Activated naive CD4-positive, alpha-beta T cell treated with anti-CD3 and anti-CD28 coated beads for 36 hours (primary cell): Measurements from ENCODE around the gene PRMT5. TPM values are rescaled to one million over a fixed set of nuclear protein-coding genes. Genes with fewer than 3 reads are reported as not detected.

ENCODE experiments used
- CTCF ChIA-PET: fragments of 350-600 bp; sonication (Branson Sonifier 250); formaldehyde crosslinking; loops from one replicate; lab custom pipeline; 2021; ENCODE audit warnings: antibody characterized with exemption; lab: Charles Lee
- DNase-seq: peaks from one replicate; pipeline ENCODE4 v3.0.0-alpha.2; 2020
- H3K27ac Mint-ChIP-seq: one replicate; pipeline ENCODE4 v1.8.0; 2021; ENCODE audit warnings: mild to moderate bottlenecking, mixed read lengths
- H3K27me3 Mint-ChIP-seq: one replicate; pipeline ENCODE4 v1.8.0; 2021; ENCODE audit warnings: low read depth, mixed read lengths
- H3K36me3 Mint-ChIP-seq: one replicate; pipeline ENCODE4 v1.8.0; 2021; ENCODE audit warnings: low read depth, mixed read lengths
- H3K4me1 Mint-ChIP-seq: one replicate; pipeline ENCODE4 v1.8.0; 2021; ENCODE audit warnings: low read depth, mixed read lengths
- H3K4me3 Mint-ChIP-seq: one replicate; pipeline ENCODE4 v1.8.0; 2021; ENCODE audit warnings: mild to moderate bottlenecking, moderate library complexity, mixed read lengths
- H3K9me3 Mint-ChIP-seq: one replicate; pipeline ENCODE4 v1.8.0; 2021; ENCODE audit warnings: mixed read lengths
- intact Hi-C: fragments of 100-400 bp; cut with micrococcal nuclease; formaldehyde crosslinking; loops from one replicate; pipeline ENCODE4 v1.15.1; 2023
- total RNA-seq, 2 experiments: library from RNA; stranded (reverse); gene quantifications; one replicate each; pipeline ENCODE4 v1.2.3, GENCODE V29; 2021

The PRMT5 gene
- 10 to 100 TPM; 81.0 to 92.8 TPM for total RNA-seq

GRCh38 chr14:22929104-22929960 lies at the start of gene PRMT5:
PRMT5 (minus strand) TSS chr14:22929376; CDS start chr14:22929361, 15 bp downstream.
- peak; percentile 99 for DNase-seq
- CTCF ChIA-PET: interaction anchor here (0.5 to 4.8 kb wide), 33 partner anchors 10 to 1593 kb away, joined by 3 to 40 read pairs (median 5); partner anchors contain the start of genes AJUBA, CDH24, HAUS4 and LRP10
- H3K36me3 Mint-ChIP-seq: peaks cover 33% of the 10 kb centered on the region
- intact Hi-C loops: loop anchor here (1.0 kb wide), 11 partner anchors 10 to 372 kb away; partner anchors contain the start of genes ACIN1, C14orf119, DAD1 and HAUS4
- H3K4me3 Mint-ChIP-seq: no peak within 1 kb of the TSS
- H3K9me3 Mint-ChIP-seq: no peaks in the 10 kb centered on the region
- H3K27ac Mint-ChIP-seq: no peak within 1 kb of the TSS
- no peaks in the 10 kb centered on the region for H3K27me3 Mint-ChIP-seq
- H3K4me1 Mint-ChIP-seq: peaks cover 34% of the 10 kb centered on the region

GRCh38 chr14:22978487-22978837 lies 49.3 kb upstream of the PRMT5 start:
- Mint-ChIP-seq H3K27me3 (no peaks in the 10 kb centered on the region), H3K4me3 (no peak overlapping the region), H3K4me1 (no peaks in the 10 kb centered on the region), H3K9me3 (no peaks in the 10 kb centered on the region), H3K27ac (no peak overlapping the region), H3K36me3 (no peaks in the 10 kb centered on the region)
- DNase-seq: no peak
- CTCF ChIA-PET: interaction anchor here (8.2 to 11.3 kb wide), 2 partner anchors 6 to 80 kb away, joined by 128 to 206 read pairs; partner anchors contain the start of genes AJUBA and CDH24
- intact Hi-C loops: no loop called here

GRCh38 chr14:22977684-22978486 lies 48.7 kb upstream of the PRMT5 start:
- CTCF ChIA-PET: interaction anchor here (0.7 to 11.3 kb wide), 8 partner anchors 7 to 117 kb away, joined by 3 to 206 read pairs (median 5); partner anchors contain the start of genes ACIN1, AJUBA, C14orf119 and CDH24
- no peaks in the 10 kb centered on the region for H3K36me3 Mint-ChIP-seq
- no peak for DNase-seq
- no peaks in the 10 kb centered on the region for H3K27me3 Mint-ChIP-seq
- no peak overlapping the region for H3K4me3 Mint-ChIP-seq
- H3K27ac Mint-ChIP-seq: no peak overlapping the region
- no peaks in the 10 kb centered on the region for H3K9me3 Mint-ChIP-seq
- no peaks in the 10 kb centered on the region for H3K4me1 Mint-ChIP-seq
- intact Hi-C loops: no loop called here

DNA sequence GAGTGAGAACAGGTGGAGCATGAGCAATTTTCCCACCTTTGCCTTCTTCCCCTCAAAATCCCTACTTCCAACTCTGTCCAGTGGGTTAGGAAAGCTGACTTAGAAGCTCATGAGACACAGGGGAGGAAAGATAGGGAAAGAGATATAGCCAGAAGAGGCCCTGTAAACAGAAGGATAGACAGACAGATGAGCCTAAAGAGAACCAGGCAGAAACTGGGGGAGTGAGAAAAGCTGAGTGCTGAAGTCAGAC lies 48.2 kb upstream of the PRMT5 start:
- CTCF ChIA-PET: interaction anchor here (0.6 to 11.3 kb wide), 9 partner anchors 7 to 118 kb away, joined by 3 to 206 read pairs (median 3); partner anchors contain the start of genes ACIN1, AJUBA, C14orf119 and CDH24
- Mint-ChIP-seq H3K4me1 (no peaks in the 10 kb centered on the region), H3K27ac (no peak overlapping the region), H3K4me3 (no peak overlapping the region), H3K27me3 (no peaks in the 10 kb centered on the region), H3K9me3 (no peaks in the 10 kb centered on the region), H3K36me3 (no peaks in the 10 kb centered on the region)
- intact Hi-C loops: no loop called here
- no peak for DNase-seq

GRCh38 chr14:22976620-22977433 lies 47.7 kb upstream of the PRMT5 start:
- Mint-ChIP-seq H3K9me3 (no peaks in the 10 kb centered on the region), H3K4me1 (no peaks in the 10 kb centered on the region), H3K27ac (no peak overlapping the region), H3K36me3 (no peaks in the 10 kb centered on the region), H3K4me3 (no peak overlapping the region), H3K27me3 (no peaks in the 10 kb centered on the region)
- DNase-seq: no peak
- intact Hi-C loops: no loop called here
- CTCF ChIA-PET: interaction anchor here (0.6 to 11.3 kb wide), 11 partner anchors 8 to 118 kb away, joined by 3 to 206 read pairs (median 3); partner anchors contain the start of genes ACIN1, AJUBA, C14orf119 and CDH24

DNA sequence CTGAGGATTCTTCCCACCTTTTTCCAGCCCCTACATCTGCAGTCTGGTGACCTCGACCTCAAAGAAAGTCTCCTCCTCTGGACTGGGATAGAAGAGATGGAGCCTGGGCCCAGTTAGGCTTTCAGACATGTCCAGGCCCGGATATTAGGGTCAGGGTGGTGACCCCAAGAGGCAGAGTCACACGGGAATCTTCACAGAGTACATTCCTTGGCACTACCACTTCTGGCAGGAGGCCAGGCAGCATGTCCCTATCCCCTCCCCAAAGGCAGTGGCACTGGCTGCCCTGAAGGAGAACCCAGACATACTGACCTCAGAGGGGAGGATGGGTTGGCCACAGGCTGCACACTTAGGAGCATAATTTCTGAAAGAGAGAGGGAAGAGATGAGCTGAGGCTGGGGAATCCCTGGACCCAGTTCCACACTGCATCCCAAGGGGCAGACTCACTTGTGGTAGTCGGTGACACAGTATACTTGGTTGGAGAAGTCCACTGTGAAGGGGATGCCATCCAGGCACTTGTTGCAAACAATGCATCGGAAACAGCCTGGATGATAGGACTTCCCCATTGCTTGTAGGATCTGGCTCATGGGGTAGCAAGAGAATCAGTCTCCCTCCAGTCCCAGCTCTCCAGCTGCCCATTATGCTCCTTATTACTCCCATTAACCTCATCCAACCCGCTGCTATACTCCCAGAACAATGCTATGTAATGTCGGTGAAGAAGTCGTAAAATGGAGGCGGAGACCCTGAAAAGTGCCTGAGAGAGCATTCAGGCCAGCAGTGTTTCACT lies 45.5 kb upstream of the PRMT5 start:
- CTCF ChIA-PET: interaction anchor here (0.8 to 11.3 kb wide), 4 partner anchors 10 to 1472 kb away, joined by 3 to 206 read pairs (median 71); partner anchors contain the start of genes AJUBA, CDH24 and PRMT5

DNA sequence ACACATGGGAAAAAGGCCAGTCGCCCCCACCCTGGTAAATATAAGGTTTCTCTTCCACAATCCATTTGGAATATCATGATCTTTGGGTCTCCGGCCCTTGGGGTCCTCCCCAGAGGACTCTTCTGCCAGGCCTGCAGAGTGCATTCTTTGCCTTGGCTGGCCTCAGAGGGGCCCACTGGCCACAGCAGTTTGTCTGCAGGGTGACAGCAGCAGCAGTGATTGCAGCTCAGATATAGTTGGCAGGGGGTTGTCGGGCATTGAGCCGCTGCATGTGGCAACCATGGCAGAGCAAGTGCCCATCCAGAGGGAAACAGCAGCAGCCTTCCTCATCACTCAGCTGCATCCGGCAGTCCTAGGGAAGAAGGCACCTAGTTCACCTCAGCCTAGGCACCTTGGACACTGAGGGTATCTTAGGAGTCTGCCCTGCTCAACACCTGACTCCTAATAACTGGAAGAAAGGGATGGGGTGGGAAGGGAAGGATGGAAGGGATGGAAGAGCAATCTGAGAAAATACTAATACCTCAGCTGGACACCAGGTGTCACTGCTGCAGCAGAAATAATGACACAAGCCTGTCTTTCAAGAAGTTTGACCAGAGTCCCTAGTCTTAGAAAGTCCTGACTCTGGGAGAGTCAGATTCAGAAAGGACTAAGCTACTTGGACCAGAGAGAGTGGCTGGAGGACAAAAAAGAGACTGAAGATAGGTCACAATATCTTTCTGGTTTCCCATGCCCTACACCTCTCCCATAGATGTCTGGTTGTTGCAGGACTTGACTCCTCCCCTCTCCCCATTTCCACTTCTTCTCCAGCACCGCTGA lies 44.2 kb upstream of the PRMT5 start:
- DNase-seq: peak; percentile 64
- no peaks in the 10 kb centered on the region for H3K9me3 Mint-ChIP-seq
- no peaks in the 10 kb centered on the region for H3K4me1 Mint-ChIP-seq
- H3K27ac Mint-ChIP-seq: no peak overlapping the region
- H3K4me3 Mint-ChIP-seq: no peak overlapping the region
- no peaks in the 10 kb centered on the region for H3K27me3 Mint-ChIP-seq
- no peaks in the 10 kb centered on the region for H3K36me3 Mint-ChIP-seq
- CTCF ChIA-PET: interaction anchor here (0.6 to 11.3 kb wide), 27 partner anchors 10 to 1471 kb away, joined by 3 to 206 read pairs (median 5); partner anchors contain the start of genes AJUBA, CDH24, HAUS4 and PRMT5
- intact Hi-C loops: loop anchor here (1.0 kb wide), 2 partner anchors 10 to 85 kb away; no protein-coding TSS in a partner anchor

More for the DNA sequence above, 45.5 kb upstream of the PRMT5 start:
- DNase-seq: no peak
- no peak overlapping the region for H3K4me3 Mint-ChIP-seq
- H3K9me3 Mint-ChIP-seq: no peaks in the 10 kb centered on the region
- H3K36me3 Mint-ChIP-seq: no peaks in the 10 kb centered on the region
- no peaks in the 10 kb centered on the region for H3K27me3 Mint-ChIP-seq
- no peak overlapping the region for H3K27ac Mint-ChIP-seq
- intact Hi-C loops: no loop called here
- H3K4me1 Mint-ChIP-seq: no peaks in the 10 kb centered on the region

DNA sequence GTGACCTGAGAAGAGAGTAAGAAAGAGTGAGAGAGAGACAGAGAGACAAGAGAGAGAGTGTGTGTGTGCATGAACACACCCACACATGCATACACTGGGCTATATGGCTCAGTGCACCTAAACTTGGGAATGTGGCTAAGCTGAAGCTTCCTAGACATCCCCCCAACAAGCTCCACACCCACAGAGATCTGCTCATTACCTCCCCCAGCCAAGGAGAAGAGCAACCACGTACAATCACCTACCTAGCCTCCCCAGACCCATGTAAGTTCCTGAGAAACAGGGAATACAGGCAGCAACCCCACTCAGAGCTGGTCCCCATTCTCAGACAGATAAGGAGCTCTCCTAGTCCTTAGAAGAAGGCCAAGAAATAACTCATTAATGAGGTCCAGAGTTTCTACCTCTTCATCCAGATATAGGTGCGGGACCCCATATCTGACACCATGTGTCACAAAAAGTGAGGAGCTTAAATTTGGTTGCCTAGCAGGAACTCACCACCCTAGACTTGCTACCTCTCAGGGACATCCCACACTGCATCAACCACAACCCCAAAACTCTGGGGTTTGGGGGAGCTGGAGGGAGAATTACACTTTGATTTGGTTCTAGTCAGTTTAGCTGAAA lies 43.2 kb upstream of the PRMT5 start:
- Mint-ChIP-seq H3K9me3 (no peaks in the 10 kb centered on the region), H3K4me1 (no peaks in the 10 kb centered on the region), H3K4me3 (no peak overlapping the region), H3K27me3 (no peaks in the 10 kb centered on the region), H3K36me3 (no peaks in the 10 kb centered on the region), H3K27ac (no peak overlapping the region)
- DNase-seq: no peak
- CTCF ChIA-PET: interaction anchor here (0.6 to 11.3 kb wide), 29 partner anchors 9 to 173 kb away, joined by 3 to 206 read pairs (median 5); partner anchors contain the start of genes AJUBA, CDH24, HAUS4 and PRMT5
- intact Hi-C loops: no loop called here

DNA sequence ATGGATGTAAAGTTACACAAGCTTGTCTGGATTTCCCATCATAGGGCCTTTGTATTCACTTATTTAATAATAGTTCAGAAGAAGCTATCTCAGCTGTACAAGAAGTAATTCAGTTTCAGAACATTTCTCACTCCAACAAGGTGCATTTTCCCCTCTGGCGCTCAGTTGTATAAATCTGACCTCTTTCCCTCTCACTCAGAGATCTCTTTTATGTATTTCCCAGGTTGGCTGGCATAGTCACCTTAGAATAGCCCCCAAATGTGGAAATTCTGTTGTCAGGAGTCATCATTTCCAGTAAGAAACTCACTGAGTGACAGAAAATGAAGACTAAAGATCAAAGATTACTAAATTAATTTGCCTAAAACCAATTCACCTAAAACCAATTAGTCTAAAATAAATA lies 42.0 kb upstream of the PRMT5 start:
- no peaks in the 10 kb centered on the region for H3K27me3 Mint-ChIP-seq
- CTCF ChIA-PET: interaction anchor here (0.7 to 11.3 kb wide), 6 partner anchors 11 to 97 kb away, joined by 3 to 206 read pairs (median 22); partner anchors contain the start of genes AJUBA, CDH24 and HAUS4
- no peaks in the 10 kb centered on the region for H3K36me3 Mint-ChIP-seq
- intact Hi-C loops: no loop called here
- H3K4me1 Mint-ChIP-seq: no peaks in the 10 kb centered on the region
- H3K27ac Mint-ChIP-seq: no peak overlapping the region
- no peak overlapping the region for H3K4me3 Mint-ChIP-seq
- DNase-seq: no peak
- no peaks in the 10 kb centered on the region for H3K9me3 Mint-ChIP-seq

GRCh38 chr14:22966783-22967269 lies 37.6 kb upstream of the PRMT5 start:
- intact Hi-C loops: no loop called here
- Mint-ChIP-seq H3K36me3 (no peaks in the 10 kb centered on the region), H3K27ac (no peak overlapping the region), H3K4me1 (no peaks in the 10 kb centered on the region), H3K9me3 (no peaks in the 10 kb centered on the region), H3K4me3 (no peak overlapping the region), H3K27me3 (no peaks in the 10 kb centered on the region)
- CTCF ChIA-PET: interaction anchor here (0.6 to 1.6 kb wide), 3 partner anchors 15 to 93 kb away, joined by 3 to 4 read pairs (median 4); no protein-coding TSS in a partner anchor
- DNase-seq: no peak
